TTC549 (cell line): ENCODE results near the gene LGALS1.
A peak's percentile ranks its signal among the peaks of the same experiment; 100 is the strongest.
"Not testable (repeated sequence)": the region's sequence is repeated elsewhere in the genome, so short reads cannot be mapped to it uniquely, and the experiment has no call there.

Source experiments
- FAIRE-seq: peaks from 2 replicates; lab custom pipeline; 2012; peaks lifted over from hg19 to GRCh38; lab: Jason Lieb, UNC

LGALS1 gene

GRCh38 chr22:37690901-37691504 is 15.6 kb downstream of the LGALS1 start:
- no peak for FAIRE-seq

GRCh38 chr22:37692627-37693285 is 17.3 kb downstream of the LGALS1 start:
- no peak for FAIRE-seq

GRCh38 chr22:37694131-37694530 is 18.7 kb downstream of the LGALS1 start:
- FAIRE-seq = not testable (repeated sequence)

GRCh38 chr22:37696260-37696656 is 20.8 kb downstream of the LGALS1 start:
- FAIRE-seq = not testable (repeated sequence)

- FAIRE-seq = peak; percentile 84
Measured at GRCh38 chr22:37696657-37697537, 21.5 kb downstream of the LGALS1 start, which contains the start of gene TRIOBP. Gene TRIOBP, plus strand, starts transcription at chr22:37697048. Its CDS starts 4,318 bp downstream, at chr22:37701366.

GRCh38 chr22:37697538-37697835 is 22.1 kb downstream of the LGALS1 start:
- no peak for FAIRE-seq

- no peak for FAIRE-seq
Measured at GRCh38 chr22:37701141-37701786, 25.8 kb downstream of the LGALS1 start.

- FAIRE-seq = no peak
Measured at GRCh38 chr22:37703906-37704305, 28.5 kb downstream of the LGALS1 start.

GRCh38 chr22:37704645-37705044 is 29.2 kb downstream of the LGALS1 start:
- no peak for FAIRE-seq

GRCh38 chr22:37705205-37705604 is 29.8 kb downstream of the LGALS1 start:
- FAIRE-seq = no peak

- no peak for FAIRE-seq
Measured at GRCh38 chr22:37708580-37709444, 33.4 kb downstream of the LGALS1 start.

- no peak for FAIRE-seq
Measured at GRCh38 chr22:37709445-37709765, 34.0 kb downstream of the LGALS1 start.

- no peak for FAIRE-seq
Measured at GRCh38 chr22:37710675-37711074, 35.2 kb downstream of the LGALS1 start.

GRCh38 chr22:37711490-37711889 is 36.1 kb downstream of the LGALS1 start:
- FAIRE-seq = no peak

- no peak for FAIRE-seq
Measured at GRCh38 chr22:37713761-37714160, 38.3 kb downstream of the LGALS1 start.

- FAIRE-seq = no peak
Measured at GRCh38 chr22:37714634-37715033, 39.2 kb downstream of the LGALS1 start.

GRCh38 chr22:37715760-37716159 is 40.3 kb downstream of the LGALS1 start:
- FAIRE-seq = no peak

- FAIRE-seq = no peak
Measured at GRCh38 chr22:37716708-37717107, 41.3 kb downstream of the LGALS1 start.

- FAIRE-seq = not testable (repeated sequence)
Measured at GRCh38 chr22:37717235-37717634, 41.8 kb downstream of the LGALS1 start.

- FAIRE-seq = not testable (repeated sequence)
Measured at GRCh38 chr22:37717746-37718305, 42.4 kb downstream of the LGALS1 start.

GRCh38 chr22:37725551-37726240 is 50.3 kb downstream of the LGALS1 start:
- FAIRE-seq = no peak
